T47D (cell line): ENCODE results near the gene HRH3.

ENCODE experiments used
- DNase-seq, 2 experiments: peaks; one replicate each; pipeline versions ENCODE4 v3.0.0 to v3.0.0-alpha.2; 2011 to 2012; ENCODE audit warnings: low read depth in 1 of 2, low spot score in 1 of 2
- JUND ChIP-seq: IDR thresholded peaks from 2 replicates; pipeline ENCODE4 v1.6.1; 2012; ENCODE audit warnings: low read depth
- in situ Hi-C: cut with HindIII; loops from 2 replicates; pipeline ENCODE4 v1.10.0; 2016; ENCODE audit warnings: low sequenced_read_pairs, low pct_unique_long_range_greater_than_20kb

Gene HRH3

DNA sequence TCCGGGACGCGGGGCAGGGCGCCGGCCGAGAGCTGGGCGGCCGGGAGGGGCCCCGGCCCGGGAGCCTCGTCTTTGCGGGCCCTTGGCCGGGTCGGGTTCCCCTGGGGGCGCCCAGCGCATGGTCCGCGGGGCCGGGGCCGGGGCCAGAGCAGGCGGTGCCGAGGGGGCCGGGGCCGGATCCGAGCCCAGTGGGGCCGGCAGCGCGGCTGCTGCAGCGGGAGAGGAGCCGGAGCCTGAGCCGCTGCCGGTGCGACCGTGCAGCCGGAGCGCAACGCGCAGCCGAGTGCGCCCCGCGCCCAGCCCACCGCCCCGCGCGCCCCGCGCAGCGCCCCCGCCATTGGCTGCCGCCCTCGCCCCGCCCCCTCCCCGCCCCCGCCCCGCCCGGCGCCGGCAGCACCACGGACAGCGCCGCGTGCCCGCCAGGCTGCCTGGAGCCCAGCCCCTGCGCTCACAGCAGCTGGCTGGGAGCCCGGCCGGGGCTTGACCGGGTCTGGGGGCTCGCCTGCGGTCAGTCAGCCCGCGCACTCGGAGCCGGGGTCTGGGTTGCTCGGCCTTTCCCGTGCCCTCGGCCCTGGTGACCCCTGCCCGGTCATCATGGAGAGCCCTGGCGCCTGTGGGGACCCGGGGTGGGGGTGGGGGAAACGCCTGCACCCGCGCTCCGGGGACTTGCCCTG lies at the start of gene HRH3:
HRH3 (minus strand) TSS at position 287 of the 674 bp plus-strand sequence. CDS start 308 bp downstream, outside the sequence.
- DNase-seq = peak; percentile 64 to 88
- in situ Hi-C loops = no loop called here
- no peak for TF ChIP-seq JUND

DNA sequence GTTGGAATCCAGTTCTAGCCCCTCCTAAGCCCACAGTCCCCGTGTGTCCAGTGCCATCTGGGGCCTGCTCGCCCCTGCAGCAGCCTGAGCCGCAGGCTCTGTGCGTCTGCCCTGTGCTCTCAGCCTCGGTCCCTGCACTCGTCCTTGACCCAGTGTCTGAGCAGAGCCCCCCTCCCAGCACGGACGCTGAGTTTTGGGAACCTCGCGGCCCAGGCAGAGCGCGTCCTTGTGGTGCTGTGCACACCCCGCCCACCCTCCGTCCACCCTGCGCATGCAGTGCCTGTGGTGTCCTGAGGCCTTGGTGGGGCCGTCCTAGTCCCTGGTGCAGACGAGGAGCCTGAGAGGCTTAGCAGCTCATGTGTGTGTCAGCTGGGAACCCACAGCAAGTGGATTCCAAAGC lies 49.8 kb upstream of the HRH3 start:
- no peak for TF ChIP-seq JUND
- in situ Hi-C loops = no loop called here
- DNase-seq = no peak

DNA sequence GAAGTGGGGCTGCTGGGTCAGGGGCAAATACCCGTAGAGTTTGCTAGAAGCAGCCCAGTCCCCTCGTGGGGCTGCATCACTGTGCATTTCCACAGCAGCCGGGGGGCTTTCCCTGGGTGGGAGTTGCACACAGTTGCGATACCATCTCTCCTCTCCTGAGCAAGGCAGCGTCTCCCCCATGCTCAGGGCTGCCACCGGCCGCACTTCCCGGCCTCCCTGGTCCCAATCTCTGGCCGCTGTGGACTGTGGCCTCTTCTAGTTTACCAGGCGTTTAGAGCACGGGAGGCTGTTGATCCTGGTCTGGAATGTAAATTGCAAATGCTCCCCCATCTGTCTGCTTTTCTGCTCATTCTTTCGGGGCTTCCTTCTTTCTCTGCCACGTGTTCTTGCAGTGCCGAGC lies 49.3 kb upstream of the HRH3 start:
- TF ChIP-seq JUND = no peak
- no peak for DNase-seq
- in situ Hi-C loops = no loop called here

DNA sequence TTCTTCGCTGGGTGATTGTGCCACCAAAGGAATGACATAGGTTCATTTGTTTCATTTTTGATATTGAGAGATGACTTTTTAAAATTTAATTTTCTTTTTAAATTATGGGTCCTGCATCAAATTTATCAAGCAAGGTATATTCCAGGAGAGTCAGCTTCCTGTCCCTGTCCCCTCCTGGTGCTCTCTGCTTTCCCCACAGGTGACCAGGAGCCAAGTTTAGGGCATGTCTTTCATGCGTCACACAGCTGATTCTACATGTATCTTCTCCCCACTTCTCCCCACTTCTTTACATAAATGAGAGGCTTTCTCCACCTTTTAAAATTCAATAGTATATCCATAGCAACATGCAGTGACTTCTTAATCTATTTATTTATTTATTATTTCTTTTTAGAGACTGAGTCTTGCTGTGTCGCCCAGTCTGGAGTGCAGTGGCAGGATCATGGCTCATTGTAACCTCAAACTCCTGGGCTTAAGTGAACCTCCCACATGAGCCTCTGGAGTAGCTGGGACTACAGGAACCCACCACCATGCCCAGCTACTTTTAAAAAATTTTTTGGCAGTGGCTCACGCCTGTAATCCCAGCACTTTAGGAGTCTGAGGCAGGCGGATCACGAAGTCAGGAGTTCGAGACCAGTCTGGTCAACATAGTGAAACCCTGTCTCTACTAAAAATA lies 48.3 kb upstream of the HRH3 start:
- no peak for DNase-seq
- in situ Hi-C loops = no loop called here
- TF ChIP-seq JUND = no peak

DNA sequence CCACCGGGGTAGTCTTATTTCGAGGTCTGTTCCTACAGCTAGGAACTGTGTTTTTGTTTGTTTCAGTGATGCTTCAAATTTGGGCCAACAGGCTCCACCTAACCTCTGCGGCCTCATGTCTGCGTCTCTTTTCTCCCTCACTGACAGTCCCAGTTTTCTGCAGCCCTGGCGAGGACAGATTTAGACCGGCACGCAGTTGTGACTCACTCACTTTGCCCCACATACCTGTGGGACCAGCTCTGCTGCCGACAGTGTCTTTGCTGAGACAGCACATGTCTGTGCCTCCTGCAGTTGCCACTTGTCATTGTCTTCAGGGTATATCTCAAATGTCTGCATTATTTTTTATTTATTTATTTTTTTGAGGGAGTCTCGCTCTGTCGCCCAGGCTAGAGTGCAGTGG lies 47.5 kb upstream of the HRH3 start:
- no peak for TF ChIP-seq JUND
- in situ Hi-C loops = no loop called here

DNA sequence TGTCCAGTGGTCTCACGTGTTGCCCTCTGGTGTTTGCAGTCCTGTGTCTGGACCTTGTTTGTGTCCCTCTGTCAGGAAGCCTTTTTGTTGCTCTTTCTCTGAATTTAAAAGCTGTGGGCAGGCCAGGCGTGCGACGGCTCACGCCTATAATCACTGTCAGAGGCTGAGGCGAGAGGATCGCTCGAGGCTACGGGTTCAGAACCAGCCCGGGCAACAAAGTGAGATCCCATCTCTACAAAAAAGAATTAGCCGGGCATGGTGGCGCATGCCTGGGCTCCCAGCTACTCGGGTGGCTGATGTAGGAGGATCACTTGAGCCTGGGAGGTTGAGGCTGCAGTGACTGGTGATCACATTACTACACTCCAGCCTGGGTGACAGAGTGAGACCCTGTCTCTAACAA lies 46.8 kb upstream of the HRH3 start:
- DNase-seq = no peak
- in situ Hi-C loops = no loop called here
- TF ChIP-seq JUND = no peak

More for the DNA sequence above, 47.5 kb upstream of the HRH3 start:
- DNase-seq = no peak

DNA sequence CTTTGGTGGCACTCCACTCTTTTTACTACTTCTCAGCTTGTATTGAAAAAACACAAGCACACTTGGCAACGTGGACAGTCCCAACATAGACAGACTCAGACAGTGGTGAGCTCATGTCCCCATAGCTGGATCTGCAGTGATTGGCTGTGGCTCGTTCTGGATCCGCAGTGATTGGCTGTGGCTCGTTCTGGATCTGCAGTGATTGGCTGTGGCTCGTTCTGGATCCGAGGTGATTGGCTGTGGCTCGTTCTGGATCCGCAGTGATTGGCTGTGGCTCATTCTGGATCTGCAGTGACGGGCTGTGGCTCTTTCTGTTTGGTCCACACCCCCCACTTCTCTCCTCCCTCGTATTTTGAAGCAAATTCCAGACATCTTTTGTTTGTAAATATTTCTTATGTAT lies 46.3 kb upstream of the HRH3 start:
- DNase-seq = peak in 1 of 2 experiments; percentile 57
- in situ Hi-C loops = no loop called here
- no peak for TF ChIP-seq JUND

DNA sequence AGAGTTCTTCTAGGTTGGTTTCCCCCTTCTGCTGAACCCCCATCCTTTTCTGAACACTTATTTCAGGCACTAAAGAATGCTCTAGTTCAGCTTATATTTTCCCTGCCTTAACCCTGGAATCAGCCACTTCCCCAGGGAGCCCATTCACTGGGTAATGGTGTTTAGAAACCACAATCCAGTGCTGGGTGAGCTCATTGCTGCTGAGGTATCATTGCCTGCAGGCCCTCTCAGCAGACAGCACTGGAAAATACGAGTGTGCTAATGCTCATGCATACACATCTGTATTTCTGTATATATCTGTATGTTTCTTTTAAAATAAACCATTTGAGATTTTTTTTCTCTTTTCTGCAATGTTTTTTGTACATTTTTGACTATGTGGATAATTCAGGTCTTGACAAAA lies 45.3 kb upstream of the HRH3 start:
- no peak for TF ChIP-seq JUND
- in situ Hi-C loops = no loop called here
- DNase-seq = no peak

DNA sequence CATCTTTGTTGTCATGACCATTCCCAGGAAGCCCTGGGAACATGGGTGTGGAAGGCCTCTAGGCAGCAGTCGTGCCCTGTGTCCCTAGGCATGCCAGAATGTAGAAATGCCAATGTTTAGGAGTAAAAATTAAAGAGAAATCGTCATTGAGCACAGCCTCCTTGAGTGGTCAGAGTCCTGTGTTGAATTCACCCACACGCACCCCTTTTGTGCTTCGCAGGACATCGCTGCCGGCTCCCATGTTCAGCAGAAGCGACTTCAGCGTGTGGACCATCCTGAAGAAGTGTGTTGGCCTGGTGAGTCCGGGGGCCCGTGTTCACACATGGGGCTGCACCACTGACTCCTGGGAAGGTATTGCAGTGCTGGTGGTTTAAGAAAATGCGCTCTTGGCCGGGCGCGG lies 43.3 kb upstream of the HRH3 start:
- in situ Hi-C loops = no loop called here
- DNase-seq = no peak
- no peak for TF ChIP-seq JUND

DNA sequence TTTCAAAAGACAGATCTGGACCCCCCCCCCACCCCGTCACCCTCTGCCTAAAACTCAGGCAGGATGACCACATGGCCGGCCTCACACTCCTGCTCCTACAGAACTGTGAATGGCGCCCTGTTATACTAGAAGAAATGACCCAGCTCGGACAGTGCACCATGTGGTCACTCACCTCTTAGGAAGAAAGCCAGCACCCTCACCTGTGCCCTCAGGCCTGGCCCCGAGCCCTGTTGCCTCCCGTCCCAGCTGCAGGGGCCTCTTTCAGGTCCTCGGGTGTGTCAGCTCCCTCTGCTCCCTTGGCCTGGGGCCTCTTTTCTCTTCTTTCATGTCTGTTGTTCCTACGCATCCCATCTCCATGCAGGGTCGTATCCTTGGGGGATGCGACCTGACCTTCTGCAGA lies 42.0 kb upstream of the HRH3 start:
- TF ChIP-seq JUND = no peak

DNA sequence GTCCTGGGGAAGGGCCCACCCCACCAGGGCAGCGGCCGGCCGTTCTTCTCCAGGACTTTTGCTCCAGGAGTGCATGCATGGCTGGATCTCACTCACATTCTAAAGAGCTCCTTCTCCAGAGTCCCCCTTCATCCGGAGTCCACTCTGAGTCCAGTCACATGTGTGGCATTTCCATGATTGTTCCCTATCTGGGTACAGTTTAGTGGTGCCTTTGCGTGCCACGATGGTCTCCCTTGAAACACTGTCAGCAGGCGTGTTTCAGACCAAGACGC lies 39.2 kb upstream of the HRH3 start:
- no peak for DNase-seq
- in situ Hi-C loops = no loop called here
- TF ChIP-seq JUND = no peak

More for the DNA sequence above, 42.0 kb upstream of the HRH3 start:
- no peak for DNase-seq
- in situ Hi-C loops = no loop called here

DNA sequence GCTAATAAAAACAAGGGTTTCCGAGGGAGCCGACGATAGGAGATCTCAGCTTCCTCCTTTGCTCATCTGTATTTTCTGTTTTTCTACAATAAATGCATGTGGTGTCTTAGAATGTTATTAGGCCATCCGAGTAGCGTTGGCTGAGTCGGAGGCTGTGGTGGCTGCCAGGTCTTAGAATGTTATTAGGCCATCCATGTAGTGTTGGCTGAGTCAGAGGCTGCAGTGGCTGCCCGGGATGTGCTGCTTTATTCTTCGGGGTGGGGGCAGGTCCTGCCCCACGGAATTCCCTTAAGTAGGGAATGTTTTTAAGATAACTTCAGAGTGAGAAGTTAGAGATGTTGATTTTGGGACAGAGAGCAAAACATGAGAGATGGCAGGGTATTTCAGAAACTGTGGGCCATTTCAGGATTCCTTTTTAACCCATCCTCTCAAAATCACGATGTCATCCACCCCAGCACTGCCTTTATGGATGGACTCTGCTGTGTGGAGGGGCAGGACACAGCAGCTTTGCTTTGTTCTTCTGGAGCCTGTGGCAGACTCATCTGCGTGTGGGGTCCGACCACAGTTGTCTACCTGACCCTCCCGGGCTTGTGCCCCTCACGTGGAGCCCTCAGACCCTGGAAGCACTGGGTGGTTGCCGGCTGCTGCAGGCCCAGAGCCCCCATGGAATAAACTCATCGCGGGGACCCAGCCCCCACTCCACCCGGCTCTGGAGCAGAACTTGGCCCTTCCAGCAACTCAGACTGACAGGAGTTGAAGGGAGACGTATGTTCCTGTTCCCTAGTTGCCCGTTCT lies 38.6 kb upstream of the HRH3 start:
- in situ Hi-C loops = no loop called here

DNA sequence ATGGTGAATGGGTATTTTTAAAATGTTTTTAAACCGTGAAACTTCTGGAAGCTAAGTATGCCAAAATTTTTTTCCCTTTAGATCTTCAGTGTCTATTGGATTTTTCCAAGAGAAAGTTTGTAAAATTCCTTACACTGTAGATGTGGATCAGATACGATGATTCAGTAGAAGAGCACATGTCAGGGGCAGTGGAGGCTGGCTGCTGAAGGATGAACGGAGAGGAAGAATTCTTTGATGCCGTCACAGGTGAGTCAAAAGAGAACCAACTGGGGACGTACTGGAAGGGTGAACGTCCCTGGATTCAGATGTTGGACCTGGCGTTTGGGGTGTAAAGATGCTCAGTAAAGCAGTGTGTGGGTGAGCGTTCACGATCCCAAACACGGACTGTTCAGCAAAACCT lies 35.9 kb upstream of the HRH3 start:
- in situ Hi-C loops = no loop called here
- no peak for TF ChIP-seq JUND
- no peak for DNase-seq

More for the DNA sequence above, 38.6 kb upstream of the HRH3 start:
- no peak for DNase-seq
- no peak for TF ChIP-seq JUND
